ENCODE data around the gene AKNA.

AKNA gene

GRCh38 chr9:114362394-114362793, 25.4 kb downstream of the AKNA start:
- DNase-seq (ENCODE audit: low spot score), result no peak

- DNase-seq (ENCODE audit: low spot score), result no peak
These were observed 26.2 kb downstream of the AKNA start for GRCh38 chr9:114361542-114361941.

GRCh38 chr9:114359801-114360200, 28.0 kb downstream of the AKNA start:
- DNase-seq (ENCODE audit: low spot score), result no peak

- no peak for DNase-seq (ENCODE audit: low spot score)
These were observed 29.9 kb downstream of the AKNA start for GRCh38 chr9:114357911-114358328.

- DNase-seq (ENCODE audit: low spot score), result no peak
These were observed 30.4 kb downstream of the AKNA start for GRCh38 chr9:114357360-114357759.

- DNase-seq (ENCODE audit: low spot score), result no peak
These were observed 31.0 kb downstream of the AKNA start for GRCh38 chr9:114356792-114357191.

- no peak for DNase-seq (ENCODE audit: low spot score)
These were observed 32.0 kb downstream of the AKNA start for GRCh38 chr9:114355821-114356220.

- DNase-seq (ENCODE audit: low spot score), result no peak
These were observed 35.9 kb downstream of the AKNA start for GRCh38 chr9:114351932-114352331.

- DNase-seq (ENCODE audit: low spot score), result no peak
These were observed 37.0 kb downstream of the AKNA start for GRCh38 chr9:114350636-114351401.

GRCh38 chr9:114349713-114350480, 37.9 kb downstream of the AKNA start:
- DNase-seq (ENCODE audit: low spot score), result no peak

- DNase-seq (ENCODE audit: low spot score), result peak; percentile 95
These were observed 38.8 kb downstream of the AKNA start for GRCh38 chr9:114348906-114349482.

GRCh38 chr9:114348261-114348905, 39.4 kb downstream of the AKNA start:
- no peak for DNase-seq (ENCODE audit: low spot score)

GRCh38 chr9:114347675-114348074, 40.1 kb downstream of the AKNA start:
- DNase-seq (ENCODE audit: low spot score), result no peak

GRCh38 chr9:114346146-114346545, 41.6 kb downstream of the AKNA start:
- DNase-seq (ENCODE audit: low spot score), result no peak

- DNase-seq (ENCODE audit: low spot score), result no peak
These were observed 42.2 kb downstream of the AKNA start for GRCh38 chr9:114345493-114346065.

GRCh38 chr9:114344692-114345091, 43.1 kb downstream of the AKNA start:
- DNase-seq (ENCODE audit: low spot score), result no peak

GRCh38 chr9:114344188-114344566, 43.6 kb downstream of the AKNA start:
- DNase-seq (ENCODE audit: low spot score), result no peak

GRCh38 chr9:114343471-114344187, 44.2 kb downstream of the AKNA start:
- no peak for DNase-seq (ENCODE audit: low spot score)

- DNase-seq (ENCODE audit: low spot score), result no peak
These were observed 44.9 kb downstream of the AKNA start for GRCh38 chr9:114342755-114343440.

GRCh38 chr9:114341991-114342390, 45.8 kb downstream of the AKNA start:
- no peak for DNase-seq (ENCODE audit: low spot score)

Data from GM03348 (cell line).